ENCODE measurements around the gene RAB43. TPM values are rescaled to one million over a fixed set of nuclear protein-coding genes. Genes with fewer than 3 reads are reported as not detected.

RAB43 gene
- total RNA-seq, 1 donor, result 19.0 TPM

DNA sequence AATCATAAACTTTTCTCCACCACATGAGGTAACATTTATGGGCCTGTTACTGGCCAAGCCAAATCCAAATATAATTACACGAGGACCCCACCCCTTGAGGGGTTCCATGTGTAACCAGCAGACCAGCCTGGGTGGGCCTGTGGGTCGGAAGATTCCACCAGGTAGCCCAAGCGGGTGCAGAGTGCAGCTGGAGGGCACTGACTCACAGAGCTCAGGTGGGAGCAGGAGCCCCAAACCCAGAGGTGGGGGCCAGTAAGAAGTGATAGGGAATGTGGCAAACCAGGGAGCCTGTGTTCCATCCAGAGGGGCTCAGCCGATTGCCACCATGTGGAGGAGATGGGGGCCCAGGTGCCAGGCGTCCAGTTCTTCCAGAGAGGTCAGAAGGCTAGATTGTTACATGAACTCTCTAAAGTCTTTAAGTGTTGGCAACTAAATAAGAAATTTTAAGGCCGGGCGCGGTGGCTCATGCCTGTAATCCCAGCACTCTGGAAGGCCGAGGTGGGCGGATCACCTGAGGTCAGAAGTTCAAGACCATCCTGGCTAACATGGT is 58.4 kb downstream of the RAB43 start:
- TF ChIP-seq, protein P1, sequence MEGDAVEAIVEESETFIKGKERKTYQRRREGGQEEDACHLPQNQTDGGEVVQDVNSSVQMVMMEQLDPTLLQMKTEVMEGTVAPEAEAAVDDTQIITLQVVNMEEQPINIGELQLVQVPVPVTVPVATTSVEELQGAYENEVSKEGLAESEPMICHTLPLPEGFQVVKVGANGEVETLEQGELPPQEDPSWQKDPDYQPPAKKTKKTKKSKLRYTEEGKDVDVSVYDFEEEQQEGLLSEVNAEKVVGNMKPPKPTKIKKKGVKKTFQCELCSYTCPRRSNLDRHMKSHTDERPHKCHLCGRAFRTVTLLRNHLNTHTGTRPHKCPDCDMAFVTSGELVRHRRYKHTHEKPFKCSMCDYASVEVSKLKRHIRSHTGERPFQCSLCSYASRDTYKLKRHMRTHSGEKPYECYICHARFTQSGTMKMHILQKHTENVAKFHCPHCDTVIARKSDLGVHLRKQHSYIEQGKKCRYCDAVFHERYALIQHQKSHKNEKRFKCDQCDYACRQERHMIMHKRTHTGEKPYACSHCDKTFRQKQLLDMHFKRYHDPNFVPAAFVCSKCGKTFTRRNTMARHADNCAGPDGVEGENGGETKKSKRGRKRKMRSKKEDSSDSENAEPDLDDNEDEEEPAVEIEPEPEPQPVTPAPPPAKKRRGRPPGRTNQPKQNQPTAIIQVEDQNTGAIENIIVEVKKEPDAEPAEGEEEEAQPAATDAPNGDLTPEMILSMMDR (IDR thresholded peaks at IDR 0.05; ENCODE audit: insufficient read depth, low read depth, low read length), result no peak
- no peak overlapping the region for H3K4me3 ChIP-seq (ENCODE audit: low read depth, low read length)
- DNase-seq (ENCODE audit: low read depth), result no peak

DNA sequence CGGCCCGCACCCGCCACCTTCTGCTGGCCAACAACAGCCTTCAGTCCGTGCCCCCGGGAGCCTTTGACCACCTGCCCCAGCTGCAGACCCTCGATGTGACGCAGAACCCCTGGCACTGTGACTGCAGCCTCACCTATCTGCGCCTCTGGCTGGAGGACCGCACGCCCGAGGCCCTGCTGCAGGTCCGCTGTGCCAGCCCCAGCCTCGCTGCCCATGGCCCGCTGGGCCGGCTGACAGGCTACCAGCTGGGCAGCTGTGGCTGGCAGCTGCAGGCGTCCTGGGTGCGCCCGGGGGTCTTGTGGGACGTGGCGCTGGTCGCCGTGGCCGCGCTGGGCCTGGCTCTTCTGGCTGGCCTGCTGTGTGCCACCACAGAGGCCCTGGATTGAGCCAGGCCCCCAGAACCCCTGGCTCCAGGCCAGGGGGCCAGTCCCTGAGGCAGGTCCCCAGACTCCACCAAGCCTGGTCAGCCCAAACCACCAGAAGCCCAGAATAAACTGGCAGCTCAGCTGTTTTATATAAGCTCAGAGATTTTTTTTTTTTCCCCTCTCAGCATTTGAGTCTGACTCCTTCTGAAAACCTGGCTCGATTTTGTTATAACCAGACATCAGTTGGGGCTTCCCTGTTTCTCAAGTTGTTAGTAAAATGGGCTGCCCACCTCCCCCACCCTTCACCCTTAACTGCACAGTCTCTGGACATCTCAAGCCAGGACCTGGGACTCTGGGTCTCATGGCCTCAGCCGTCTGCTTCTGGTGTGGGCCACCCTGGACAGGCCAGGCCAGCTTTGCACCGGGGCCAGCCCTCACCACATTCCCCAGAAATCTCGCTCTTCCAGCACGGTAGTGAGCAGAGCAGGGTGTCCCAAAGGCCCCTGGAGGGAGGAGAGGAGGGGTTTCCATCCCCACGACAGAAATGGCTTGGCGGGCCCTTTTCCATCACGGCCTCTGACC is 59.4 kb downstream of the RAB43 start:
- DNase-seq (ENCODE audit: low read depth), result no peak
- TF ChIP-seq, protein P1 (IDR thresholded peaks at IDR 0.05; ENCODE audit: insufficient read depth, low read depth, low read length), result no peak
- H3K4me3 ChIP-seq (ENCODE audit: low read depth, low read length), result no peak overlapping the region

DNA sequence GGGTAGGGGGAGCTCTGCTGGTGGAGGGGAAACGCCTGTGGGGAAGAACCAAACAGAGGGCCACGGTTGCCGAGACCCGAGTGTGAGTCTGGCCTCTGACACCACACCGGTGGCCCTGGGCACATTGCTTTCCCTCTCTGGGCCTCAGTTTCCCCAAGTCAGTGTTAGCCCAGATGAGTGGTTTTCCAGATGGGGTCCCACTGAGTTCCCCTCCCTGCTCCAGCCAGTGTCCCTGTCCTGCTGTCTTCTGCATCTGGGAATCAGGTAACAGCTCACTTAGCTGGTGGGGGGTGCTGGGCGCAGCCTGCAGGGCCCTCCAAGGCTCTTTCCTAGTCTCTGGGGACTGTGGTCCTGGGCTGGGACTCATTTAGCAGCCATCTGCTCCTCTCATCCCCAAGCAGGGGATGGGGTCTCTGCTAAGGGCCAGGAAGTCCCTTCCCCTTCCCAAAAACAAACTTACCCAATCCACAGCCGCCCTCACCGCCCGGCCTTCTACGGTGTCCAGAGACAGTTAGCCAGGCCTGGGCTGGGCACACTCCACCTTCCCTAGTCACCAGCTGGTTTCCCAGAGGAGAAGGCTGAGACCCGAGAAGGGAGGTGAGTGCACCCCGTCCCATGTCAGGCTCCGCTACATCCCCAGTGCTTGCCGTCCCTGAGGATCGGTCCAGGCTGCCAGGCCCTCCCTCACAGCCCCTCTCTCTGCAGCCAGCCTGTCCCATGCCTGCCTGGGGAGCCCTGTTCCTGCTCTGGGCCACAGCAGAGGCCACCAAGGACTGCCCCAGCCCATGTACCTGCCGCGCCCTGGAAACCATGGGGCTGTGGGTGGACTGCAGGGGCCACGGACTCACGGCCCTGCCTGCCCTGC is 60.3 kb downstream of the RAB43 start:
- DNase-seq (ENCODE audit: low read depth), result no peak
- no peak overlapping the region for H3K4me3 ChIP-seq (ENCODE audit: low read depth, low read length)
- TF ChIP-seq, protein P1 (IDR thresholded peaks at IDR 0.05; ENCODE audit: insufficient read depth, low read depth, low read length), result no peak

DNA sequence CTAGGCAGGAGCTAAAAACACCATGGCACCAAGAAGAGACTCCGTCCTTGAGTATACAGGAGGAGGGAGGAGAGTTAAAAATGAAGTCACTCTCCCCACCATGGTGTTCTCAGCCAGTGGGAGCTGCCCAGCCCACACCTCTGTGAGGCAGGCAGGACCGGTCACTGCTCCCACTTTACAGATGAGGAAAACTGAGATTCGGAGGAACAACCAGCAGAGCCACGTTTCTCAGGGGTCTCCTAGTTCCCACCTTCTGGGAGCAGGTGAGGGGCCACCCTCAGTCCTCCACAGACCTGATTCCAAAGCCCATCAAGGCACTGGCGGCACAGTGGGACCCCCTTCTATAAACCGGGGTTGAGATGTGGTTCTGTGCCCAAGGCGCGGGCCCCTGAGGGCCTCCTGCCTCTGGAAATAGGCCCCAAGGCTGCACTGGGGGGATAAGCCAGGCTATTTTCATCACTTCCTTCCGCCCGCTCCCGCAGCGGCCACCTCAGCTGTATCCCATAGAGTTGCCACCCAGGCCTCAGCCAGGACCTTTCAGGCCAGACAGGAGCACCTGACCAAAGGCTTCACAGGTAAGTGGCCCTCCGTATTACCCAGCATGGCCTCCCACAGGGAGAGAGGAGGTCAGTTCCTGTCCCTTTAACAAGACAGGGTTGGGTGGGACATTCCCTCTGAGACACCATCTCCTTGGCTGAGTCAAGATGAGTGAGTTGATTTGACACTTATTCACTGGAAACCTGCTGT is 61.2 kb downstream of the RAB43 start, which contains the start of gene GP9:
Gene GP9, plus strand, starts transcription at position 504 of the 747 bp plus-strand sequence. CDS start 961 bp downstream, outside the sequence.
- TF ChIP-seq, protein P1 (IDR thresholded peaks at IDR 0.05; ENCODE audit: insufficient read depth, low read depth, low read length), result no peak
- H3K4me3 ChIP-seq (ENCODE audit: low read depth, low read length), result no peak within 1 kb of the TSS
- DNase-seq (ENCODE audit: low read depth), result no peak

DNA sequence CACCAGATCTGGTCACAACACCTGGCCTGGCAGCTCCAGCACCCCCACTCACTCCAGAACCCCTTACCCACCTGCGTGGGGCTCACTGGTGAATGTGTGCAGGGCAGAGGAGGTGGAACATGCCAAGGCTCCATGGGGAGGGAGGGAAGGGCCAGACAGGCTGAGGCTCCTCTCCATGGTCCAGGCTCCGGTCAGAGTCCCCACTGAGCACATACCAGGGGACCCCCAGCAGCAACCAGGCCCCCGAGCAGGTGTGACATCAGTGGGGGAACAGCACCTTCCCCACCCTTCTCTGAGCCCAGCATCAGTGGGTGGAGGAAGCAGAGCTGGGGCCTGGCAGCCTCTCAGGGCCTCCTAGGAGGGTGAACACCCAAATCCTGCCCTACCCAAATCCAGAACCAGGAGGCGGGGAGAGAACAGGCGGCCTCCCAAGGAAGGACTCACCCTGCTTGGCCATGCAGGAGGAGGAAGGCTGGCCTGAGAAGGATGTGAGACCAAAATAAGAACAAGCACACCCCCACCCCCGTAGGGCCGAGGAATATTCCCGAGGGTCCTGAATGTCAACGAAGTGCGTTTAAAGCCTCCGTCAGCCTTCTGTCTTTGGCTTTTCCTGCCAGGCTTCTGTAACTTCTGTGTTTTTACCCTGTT is 62.2 kb downstream of the RAB43 start:
- no peak for DNase-seq (ENCODE audit: low read depth)
- TF ChIP-seq, protein P1 (IDR thresholded peaks at IDR 0.05; ENCODE audit: insufficient read depth, low read depth, low read length), result no peak
- no peak overlapping the region for H3K4me3 ChIP-seq (ENCODE audit: low read depth, low read length)
